ENCODE data around the gene LRP8. TPM values are rescaled to one million over a fixed set of nuclear protein-coding genes. Genes with fewer than 3 reads are reported as not detected.
A peak's percentile ranks its signal among the peaks of the same experiment; 100 is the strongest.

The LRP8 gene
- total RNA-seq, 1 donor from 2014 or later: 4.4 TPM

DNA sequence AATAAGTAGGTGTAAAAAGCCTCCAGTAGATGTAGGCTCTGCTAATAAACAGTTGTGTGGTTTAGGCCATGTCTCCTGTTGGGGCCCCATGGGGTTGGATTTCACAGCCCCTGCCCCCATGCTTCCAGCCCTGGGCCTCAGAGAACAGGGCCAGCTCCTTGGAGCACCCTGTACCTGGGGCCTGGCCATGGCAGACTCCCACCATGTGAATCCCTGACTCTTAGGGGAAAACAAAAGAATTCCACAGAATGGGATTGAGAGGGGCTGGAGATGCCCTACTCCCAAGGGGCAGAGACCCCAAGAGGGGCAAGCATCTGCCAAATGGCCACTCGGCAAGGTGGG lies 11.5 kb downstream of the LRP8 start:
- no peaks in the 10 kb centered on the region for H3K27me3 Mint-ChIP-seq
- H3K36me3 Mint-ChIP-seq (ENCODE audit: insufficient read depth): no peaks in the 10 kb centered on the region
- TF ChIP-seq, protein P1, sequence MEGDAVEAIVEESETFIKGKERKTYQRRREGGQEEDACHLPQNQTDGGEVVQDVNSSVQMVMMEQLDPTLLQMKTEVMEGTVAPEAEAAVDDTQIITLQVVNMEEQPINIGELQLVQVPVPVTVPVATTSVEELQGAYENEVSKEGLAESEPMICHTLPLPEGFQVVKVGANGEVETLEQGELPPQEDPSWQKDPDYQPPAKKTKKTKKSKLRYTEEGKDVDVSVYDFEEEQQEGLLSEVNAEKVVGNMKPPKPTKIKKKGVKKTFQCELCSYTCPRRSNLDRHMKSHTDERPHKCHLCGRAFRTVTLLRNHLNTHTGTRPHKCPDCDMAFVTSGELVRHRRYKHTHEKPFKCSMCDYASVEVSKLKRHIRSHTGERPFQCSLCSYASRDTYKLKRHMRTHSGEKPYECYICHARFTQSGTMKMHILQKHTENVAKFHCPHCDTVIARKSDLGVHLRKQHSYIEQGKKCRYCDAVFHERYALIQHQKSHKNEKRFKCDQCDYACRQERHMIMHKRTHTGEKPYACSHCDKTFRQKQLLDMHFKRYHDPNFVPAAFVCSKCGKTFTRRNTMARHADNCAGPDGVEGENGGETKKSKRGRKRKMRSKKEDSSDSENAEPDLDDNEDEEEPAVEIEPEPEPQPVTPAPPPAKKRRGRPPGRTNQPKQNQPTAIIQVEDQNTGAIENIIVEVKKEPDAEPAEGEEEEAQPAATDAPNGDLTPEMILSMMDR (IDR thresholded peaks at IDR 0.05; ENCODE audit: unreplicated experiment): no peak
- H3K4me3 Mint-ChIP-seq (ENCODE audit: low read depth): no peak overlapping the region
- no peaks in the 10 kb centered on the region for H3K4me1 Mint-ChIP-seq (ENCODE audit: low read depth)
- H3K27ac Mint-ChIP-seq: no peak overlapping the region
- no peak for DNase-seq (ENCODE audit: low spot score, unreplicated experiment)
- H3K9me3 Mint-ChIP-seq (ENCODE audit: low read depth): no peaks in the 10 kb centered on the region

DNA sequence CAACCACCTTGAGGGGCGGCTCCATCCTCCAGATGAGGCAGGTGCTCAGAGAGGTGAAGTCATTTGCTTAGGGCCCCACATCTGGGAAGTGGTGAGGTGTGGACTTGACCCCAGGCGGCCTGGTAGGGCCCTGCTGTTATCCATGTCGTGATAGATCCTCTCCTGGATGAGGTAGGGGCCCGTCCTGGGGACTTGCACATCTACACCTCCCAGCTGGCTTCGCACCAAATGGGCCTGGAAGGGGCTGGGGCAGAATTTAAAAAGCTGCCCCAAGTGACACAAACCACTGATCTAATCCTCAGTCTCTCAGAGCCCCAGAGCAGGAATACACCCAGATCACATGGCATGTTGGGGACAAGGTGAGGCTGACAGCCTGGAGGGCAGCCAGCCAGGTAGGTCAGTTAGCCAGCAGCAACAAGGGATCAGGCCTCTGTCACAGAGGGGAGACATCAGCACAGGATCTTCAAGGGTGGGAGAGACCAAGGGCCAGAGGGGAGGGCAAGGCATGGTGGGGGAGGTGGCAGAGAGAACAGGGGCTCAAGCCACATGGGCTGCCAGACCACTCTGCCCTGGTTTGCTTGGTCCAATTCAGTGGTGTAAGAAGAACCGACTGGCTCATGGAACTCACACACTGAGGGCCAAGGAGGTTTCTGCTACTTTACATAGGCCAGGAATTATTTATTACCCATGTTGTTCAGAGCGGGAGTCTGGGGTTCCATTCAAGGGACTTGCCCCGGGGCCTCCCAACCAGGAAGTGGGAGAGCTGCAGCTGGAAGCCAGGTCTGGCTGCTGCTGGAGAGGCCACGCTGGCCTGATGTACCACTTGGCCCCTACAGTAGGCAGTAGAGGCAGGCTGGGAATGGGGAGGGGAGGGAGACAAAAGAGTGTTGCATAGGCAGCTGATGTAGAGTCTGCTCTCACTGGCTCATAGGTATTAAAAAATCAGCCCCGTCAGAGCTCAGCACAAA lies 12.1 kb downstream of the LRP8 start:
- Mint-ChIP-seq H3K4me3 (ENCODE audit: low read depth) (no peak overlapping the region), H3K27ac (no peak overlapping the region), H3K36me3 (ENCODE audit: insufficient read depth) (no peaks in the 10 kb centered on the region)

DNA sequence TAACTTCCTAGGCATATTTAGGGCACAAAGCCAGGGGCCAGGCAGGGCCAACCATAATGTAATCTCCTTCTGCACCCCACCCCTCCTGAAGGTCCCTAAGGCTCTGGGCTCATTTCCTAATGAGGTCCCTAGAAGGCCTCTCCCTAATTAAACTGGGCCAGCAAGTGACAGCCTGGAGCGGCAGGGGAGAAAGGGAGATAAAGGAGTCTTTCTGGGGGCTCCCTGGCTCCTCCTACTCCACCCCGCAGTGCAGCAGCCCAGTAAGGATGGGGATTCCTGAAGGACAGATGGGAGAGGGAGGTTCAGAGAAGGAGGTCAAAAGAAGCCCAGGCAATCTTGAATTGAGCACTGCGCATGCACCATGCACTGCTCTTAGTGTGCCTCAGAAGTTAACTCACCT lies 12.8 kb downstream of the LRP8 start:
- H3K27me3 Mint-ChIP-seq: no peaks in the 10 kb centered on the region
- DNase-seq (ENCODE audit: low spot score, unreplicated experiment): no peak
- no peak overlapping the region for H3K4me3 Mint-ChIP-seq (ENCODE audit: low read depth)
- TF ChIP-seq, protein P1 (IDR thresholded peaks at IDR 0.05; ENCODE audit: unreplicated experiment): no peak
- H3K4me1 Mint-ChIP-seq (ENCODE audit: low read depth): no peaks in the 10 kb centered on the region
- no peak overlapping the region for H3K27ac Mint-ChIP-seq
- no peaks in the 10 kb centered on the region for H3K9me3 Mint-ChIP-seq (ENCODE audit: low read depth)
- no peaks in the 10 kb centered on the region for H3K36me3 Mint-ChIP-seq (ENCODE audit: insufficient read depth)

More for the DNA sequence above, 12.1 kb downstream of the LRP8 start:
- TF ChIP-seq, protein P1 (IDR thresholded peaks at IDR 0.05; ENCODE audit: unreplicated experiment): peak; percentile 15
- no peak for DNase-seq (ENCODE audit: low spot score, unreplicated experiment)
- H3K9me3 Mint-ChIP-seq (ENCODE audit: low read depth): no peaks in the 10 kb centered on the region
- no peaks in the 10 kb centered on the region for H3K4me1 Mint-ChIP-seq (ENCODE audit: low read depth)
- no peaks in the 10 kb centered on the region for H3K27me3 Mint-ChIP-seq

DNA sequence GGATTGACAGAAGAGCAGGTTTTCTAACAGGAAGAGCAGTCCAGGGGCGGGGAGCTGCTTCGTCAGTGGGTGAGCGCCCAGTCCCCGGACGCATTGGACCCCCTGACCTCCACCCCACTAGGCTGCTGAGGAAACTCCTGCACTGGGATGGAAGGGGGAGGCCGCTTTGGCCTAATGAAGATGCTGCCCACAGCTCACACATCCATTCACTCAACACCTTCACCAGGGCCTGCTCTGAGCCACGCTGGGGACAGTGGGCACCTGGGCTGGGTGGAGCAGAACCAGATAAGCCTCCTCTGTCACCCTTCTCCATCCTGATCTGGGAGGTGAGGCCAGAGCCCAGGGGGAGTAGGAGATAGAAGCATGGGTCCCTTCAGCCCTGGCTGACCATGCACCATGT lies 13.3 kb downstream of the LRP8 start:
- H3K9me3 Mint-ChIP-seq (ENCODE audit: low read depth): no peaks in the 10 kb centered on the region
- DNase-seq (ENCODE audit: low spot score, unreplicated experiment): no peak
- H3K27ac Mint-ChIP-seq: no peak overlapping the region
- TF ChIP-seq, protein P1 (IDR thresholded peaks at IDR 0.05; ENCODE audit: unreplicated experiment): no peak
- H3K4me3 Mint-ChIP-seq (ENCODE audit: low read depth): no peak overlapping the region
- H3K4me1 Mint-ChIP-seq (ENCODE audit: low read depth): no peaks in the 10 kb centered on the region
- H3K27me3 Mint-ChIP-seq: no peaks in the 10 kb centered on the region
- H3K36me3 Mint-ChIP-seq (ENCODE audit: insufficient read depth): no peaks in the 10 kb centered on the region

DNA sequence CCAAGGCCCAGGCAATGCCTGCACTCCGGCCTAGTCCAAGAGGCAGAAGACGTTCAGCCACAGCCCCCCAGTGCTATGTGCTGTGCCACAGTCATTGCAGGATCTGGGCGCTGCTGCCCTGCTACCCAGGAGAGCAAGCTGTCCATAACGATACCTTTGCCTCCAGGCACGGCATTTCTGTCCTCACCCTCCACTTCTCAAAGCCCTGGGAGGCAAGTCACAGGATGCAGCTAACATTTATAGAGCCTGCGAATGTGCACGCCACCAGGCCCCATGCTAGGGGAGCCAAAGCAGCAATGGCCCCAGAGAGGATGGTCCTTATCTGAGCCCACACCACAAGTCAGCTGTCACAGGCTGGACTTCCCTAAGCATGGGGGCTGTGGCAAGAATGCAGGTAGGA lies 13.8 kb downstream of the LRP8 start:
- H3K27ac Mint-ChIP-seq: no peak overlapping the region
- H3K27me3 Mint-ChIP-seq: no peaks in the 10 kb centered on the region
- TF ChIP-seq, protein P1 (IDR thresholded peaks at IDR 0.05; ENCODE audit: unreplicated experiment): no peak
- no peak overlapping the region for H3K4me3 Mint-ChIP-seq (ENCODE audit: low read depth)
- no peaks in the 10 kb centered on the region for H3K4me1 Mint-ChIP-seq (ENCODE audit: low read depth)
- no peaks in the 10 kb centered on the region for H3K9me3 Mint-ChIP-seq (ENCODE audit: low read depth)
- DNase-seq (ENCODE audit: low spot score, unreplicated experiment): no peak
- H3K36me3 Mint-ChIP-seq (ENCODE audit: insufficient read depth): no peaks in the 10 kb centered on the region
